ENCODE data around the gene TTBK1. TPM values are rescaled to one million over a fixed set of nuclear protein-coding genes. Genes with fewer than 3 reads are reported as not detected.

Gene TTBK1
- total RNA-seq (2021) (0.66 to 0.78 TPM (median 0.68 TPM) in 3 replicates), Bru-seq, nascent RNA (percentile 21 among the genes with signal in this experiment)
- long read RNA-seq, experiment 1, full-length matches to known transcripts: 1 of 4 reads
- long read RNA-seq, experiment 1, partial matches to known transcripts: 0 of 4 reads
- long read RNA-seq, experiment 1, other reads (novel, unspliced or antisense): 3 of 4 reads
- long read RNA-seq, experiment 2, partial matches to known transcripts: 0 of 3 reads
- long read RNA-seq, experiment 2, other reads (novel, unspliced or antisense): 3 of 3 reads
- long read RNA-seq, experiment 3: 0 reads

- H3K27me3 Mint-ChIP-seq (ENCODE audit: low read depth): peaks cover 12% of the 10 kb centered on the region
- H3K4me3 Mint-ChIP-seq: no peak within 1 kb of the TSS
- ATAC-seq (no peak), DNase-seq (ENCODE audit: low spot score) (peak; percentile 51)
- peak; percentile 63; the same call in 1 of the 2 replicates for TF ChIP-seq CREM (CRISPR knock-in tag; IDR thresholded peaks at IDR 0.05)
- peak; percentile 98 for TF ChIP-seq ZBTB21 (CRISPR knock-in tag; IDR thresholded peaks at IDR 0.05; ENCODE audit: borderline replicate concordance)
- TF ChIP-seq, protein P1, sequence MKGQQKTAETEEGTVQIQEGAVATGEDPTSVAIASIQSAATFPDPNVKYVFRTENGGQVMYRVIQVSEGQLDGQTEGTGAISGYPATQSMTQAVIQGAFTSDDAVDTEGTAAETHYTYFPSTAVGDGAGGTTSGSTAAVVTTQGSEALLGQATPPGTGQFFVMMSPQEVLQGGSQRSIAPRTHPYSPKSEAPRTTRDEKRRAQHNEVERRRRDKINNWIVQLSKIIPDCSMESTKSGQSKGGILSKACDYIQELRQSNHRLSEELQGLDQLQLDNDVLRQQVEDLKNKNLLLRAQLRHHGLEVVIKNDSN (CRISPR knock-in tag; IDR thresholded peaks at IDR 0.05): no peak
- CTCF ChIA-PET: interaction anchor here (3.9 kb wide), 1 partner anchor 14 kb away, joined by 26 read pairs; the partner anchor contains the start of gene DNPH1
- H3K36me3 Mint-ChIP-seq: no peaks in the 10 kb centered on the region
- H3K27ac Mint-ChIP-seq: no peak within 1 kb of the TSS
- H3K9me3 Mint-ChIP-seq: peaks cover 4% of the 10 kb centered on the region; the same call in 1 of the 2 replicates
- POLR2A ChIA-PET: no interaction called here
- H3K4me1 Mint-ChIP-seq: peaks cover 12% of the 10 kb centered on the region
Observed at GRCh38 chr6:43242908-43243663, at the start of gene TTBK1. TSS of gene TTBK1 (plus strand) at chr6:43243481. CDS start at chr6:43246661, 3,180 bp downstream.

- ChIA-PET CTCF (interaction anchor here (0.8 kb wide), 1 partner anchor 36 kb away, joined by 3 read pairs; no protein-coding TSS in a partner anchor), POLR2A (no interaction called here)
- DNase-seq (ENCODE audit: low spot score): no peak
- ATAC-seq: no peak
- Mint-ChIP-seq H3K4me1 (no peaks in the 10 kb centered on the region), H3K36me3 (no peaks in the 10 kb centered on the region), H3K9me3 (no peaks in the 10 kb centered on the region), H3K4me3 (no peak overlapping the region), H3K27me3 (ENCODE audit: low read depth) (no peaks in the 10 kb centered on the region), H3K27ac (no peak overlapping the region)
- no peak for TF ChIP-seq FOXK1 (CRISPR knock-in tag; IDR thresholded peaks at IDR 0.05)
- no peak for TF ChIP-seq ZNF423 (CRISPR knock-in tag; IDR thresholded peaks at IDR 0.05)
- no peak for TF ChIP-seq PRRX2 (CRISPR knock-in tag; IDR thresholded peaks at IDR 0.05)
- TF ChIP-seq ZNF138 (CRISPR knock-in tag; conservative IDR thresholded peaks at IDR 0.05): no peak
- TF ChIP-seq, protein P2, sequence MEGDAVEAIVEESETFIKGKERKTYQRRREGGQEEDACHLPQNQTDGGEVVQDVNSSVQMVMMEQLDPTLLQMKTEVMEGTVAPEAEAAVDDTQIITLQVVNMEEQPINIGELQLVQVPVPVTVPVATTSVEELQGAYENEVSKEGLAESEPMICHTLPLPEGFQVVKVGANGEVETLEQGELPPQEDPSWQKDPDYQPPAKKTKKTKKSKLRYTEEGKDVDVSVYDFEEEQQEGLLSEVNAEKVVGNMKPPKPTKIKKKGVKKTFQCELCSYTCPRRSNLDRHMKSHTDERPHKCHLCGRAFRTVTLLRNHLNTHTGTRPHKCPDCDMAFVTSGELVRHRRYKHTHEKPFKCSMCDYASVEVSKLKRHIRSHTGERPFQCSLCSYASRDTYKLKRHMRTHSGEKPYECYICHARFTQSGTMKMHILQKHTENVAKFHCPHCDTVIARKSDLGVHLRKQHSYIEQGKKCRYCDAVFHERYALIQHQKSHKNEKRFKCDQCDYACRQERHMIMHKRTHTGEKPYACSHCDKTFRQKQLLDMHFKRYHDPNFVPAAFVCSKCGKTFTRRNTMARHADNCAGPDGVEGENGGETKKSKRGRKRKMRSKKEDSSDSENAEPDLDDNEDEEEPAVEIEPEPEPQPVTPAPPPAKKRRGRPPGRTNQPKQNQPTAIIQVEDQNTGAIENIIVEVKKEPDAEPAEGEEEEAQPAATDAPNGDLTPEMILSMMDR (IDR thresholded peaks at IDR 0.05): no peak
- TF ChIP-seq STAT6 (CRISPR knock-in tag; conservative IDR thresholded peaks at IDR 0.05; ENCODE audit: low read depth): no peak
- no peak for TF ChIP-seq HMGA2 (CRISPR knock-in tag; IDR thresholded peaks at IDR 0.05)
- TF ChIP-seq, protein P3, sequence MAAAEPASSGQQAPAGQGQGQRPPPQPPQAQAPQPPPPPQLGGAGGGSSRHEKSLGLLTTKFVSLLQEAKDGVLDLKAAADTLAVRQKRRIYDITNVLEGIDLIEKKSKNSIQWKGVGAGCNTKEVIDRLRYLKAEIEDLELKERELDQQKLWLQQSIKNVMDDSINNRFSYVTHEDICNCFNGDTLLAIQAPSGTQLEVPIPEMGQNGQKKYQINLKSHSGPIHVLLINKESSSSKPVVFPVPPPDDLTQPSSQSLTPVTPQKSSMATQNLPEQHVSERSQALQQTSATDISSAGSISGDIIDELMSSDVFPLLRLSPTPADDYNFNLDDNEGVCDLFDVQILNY (CRISPR knock-in tag; IDR thresholded peaks at IDR 0.05): no peak
Observed at GRCh38 chr6:43193929-43194328, 49.4 kb upstream of the TTBK1 start.

DNA sequence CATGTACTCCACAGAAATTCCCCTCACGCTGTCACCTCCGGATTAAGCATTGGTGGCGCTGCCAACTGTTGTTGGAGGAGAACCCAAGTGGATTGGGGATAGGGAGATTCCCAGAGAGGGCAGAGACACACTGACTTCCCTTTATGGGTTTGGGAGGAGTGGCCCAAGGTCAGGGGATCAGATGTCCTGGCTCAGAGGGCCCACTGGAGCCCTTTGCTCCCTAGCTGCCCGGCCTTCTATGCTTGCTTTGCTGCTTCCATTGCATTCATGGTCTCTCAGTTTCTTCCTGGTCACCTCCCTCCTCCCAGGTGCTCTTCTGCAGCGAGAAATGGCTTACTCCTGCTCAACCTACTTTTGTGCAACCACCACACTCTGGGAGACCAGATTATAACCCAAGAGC lies 46.9 kb upstream of the TTBK1 start:
- Mint-ChIP-seq H3K27me3 (ENCODE audit: low read depth) (no peaks in the 10 kb centered on the region), H3K4me1 (no peaks in the 10 kb centered on the region), H3K27ac (no peak overlapping the region), H3K36me3 (no peaks in the 10 kb centered on the region), H3K4me3 (no peak overlapping the region), H3K9me3 (no peaks in the 10 kb centered on the region)
- ChIA-PET CTCF (no interaction called here), POLR2A (no interaction called here)
- no peak for ATAC-seq
- no peak for DNase-seq (ENCODE audit: low spot score)
- no peak for TF ChIP-seq FOXJ3 (CRISPR knock-in tag; IDR thresholded peaks at IDR 0.05; ENCODE audit: borderline replicate concordance)
- TF ChIP-seq ZNF232 (CRISPR knock-in tag; IDR thresholded peaks at IDR 0.05): no peak
- no peak for TF ChIP-seq KAT7 (CRISPR knock-in tag; IDR thresholded peaks at IDR 0.05; ENCODE audit: borderline replicate concordance)
- TF ChIP-seq MLX (CRISPR knock-in tag; IDR thresholded peaks at IDR 0.05): no peak
- TF ChIP-seq, protein P2 (IDR thresholded peaks at IDR 0.05): no peak
- TF ChIP-seq, protein P4, sequence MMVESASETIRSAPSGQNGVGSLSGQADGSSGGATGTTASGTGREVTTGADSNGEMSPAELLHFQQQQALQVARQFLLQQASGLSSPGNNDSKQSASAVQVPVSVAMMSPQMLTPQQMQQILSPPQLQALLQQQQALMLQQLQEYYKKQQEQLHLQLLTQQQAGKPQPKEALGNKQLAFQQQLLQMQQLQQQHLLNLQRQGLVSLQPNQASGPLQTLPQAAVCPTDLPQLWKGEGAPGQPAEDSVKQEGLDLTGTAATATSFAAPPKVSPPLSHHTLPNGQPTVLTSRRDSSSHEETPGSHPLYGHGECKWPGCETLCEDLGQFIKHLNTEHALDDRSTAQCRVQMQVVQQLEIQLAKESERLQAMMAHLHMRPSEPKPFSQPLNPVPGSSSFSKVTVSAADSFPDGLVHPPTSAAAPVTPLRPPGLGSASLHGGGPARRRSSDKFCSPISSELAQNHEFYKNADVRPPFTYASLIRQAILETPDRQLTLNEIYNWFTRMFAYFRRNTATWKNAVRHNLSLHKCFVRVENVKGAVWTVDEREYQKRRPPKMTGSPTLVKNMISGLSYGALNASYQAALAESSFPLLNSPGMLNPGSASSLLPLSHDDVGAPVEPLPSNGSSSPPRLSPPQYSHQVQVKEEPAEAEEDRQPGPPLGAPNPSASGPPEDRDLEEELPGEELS (CRISPR knock-in tag; IDR thresholded peaks at IDR 0.05): no peak
- no peak for TF ChIP-seq ZNF416 (CRISPR knock-in tag; IDR thresholded peaks at IDR 0.05)

Measured in WTC11 (cell line).